Endothelial cell of umbilical vein (primary cell): ENCODE results near the gene PALD1. TPM values are rescaled to one million over a fixed set of nuclear protein-coding genes. Genes with fewer than 3 reads are reported as not detected.

ENCODE experiments used
- BruUV-seq: library from RNA; stranded (reverse); fragments of 400-500 nt; replicated peaks from 2 replicates; lab custom pipeline; 2021; lab: Mats Ljungman, UMichigan
- CTCF ChIA-PET: fragments of 300-600, 350-600 bp; sonication (Branson Sonifier 250); formaldehyde crosslinking; loops from one replicate; lab custom pipeline; 2021; ENCODE audit warnings: antibody characterized with exemption, inconsistent platforms; lab: Charles Lee
- POLR2A ChIA-PET: fragments of 300-600, 350-600 bp; sonication (Branson Sonifier 250); formaldehyde crosslinking; loops from one replicate; lab custom pipeline; 2021; ENCODE audit warnings: antibody characterized with exemption, inconsistent platforms; lab: Charles Lee
- DNase-seq: peaks from one replicate; pipeline ENCODE4 v3.0.0-alpha.2; 2011; ENCODE audit warnings: low read depth, low spot score
- FAIRE-seq: peaks from 2 replicates; lab custom pipeline; 2011; peaks lifted over from hg19 to GRCh38; lab: Jason Lieb, UNC
- H2AFZ ChIP-seq: 2 replicates; pipeline ENCODE4 v1.6.0; 2012; ENCODE audit warnings: low read depth, low read length, control low read depth, inconsistent platforms
- H3K27ac ChIP-seq: 2 replicates; pipeline ENCODE4 v1.5.1; 2011; ENCODE audit warnings: low read depth, mild to moderate bottlenecking, control low read depth, low read length, moderate library complexity; ENCODE audit not compliant: insufficient read depth
- H3K27me3 ChIP-seq, 2 experiments: 2 replicates each; pipeline versions ENCODE4 v1.6.0 to v1.6.1; 2011; ENCODE audit warnings: low read length in 2 of 2, mixed read lengths in 1 of 2; ENCODE audit not compliant: control insufficient read depth in 2 of 2, insufficient read depth in 2 of 2
- H3K36me3 ChIP-seq, 2 experiments: 2 replicates in 1 of 2; 3 replicates in 1 of 2; pipeline ENCODE4 v1.5.1; 2011; ENCODE audit warnings: low read length in 2 of 2, mild to moderate bottlenecking in 1 of 2, moderate library complexity in 1 of 2; ENCODE audit not compliant: control insufficient read depth in 2 of 2, insufficient read depth in 2 of 2; ENCODE audit errors: extremely low read depth in 1 of 2
- H3K4me1 ChIP-seq: 3 replicates; pipeline ENCODE4 v1.5.1; 2011; ENCODE audit warnings: mild to moderate bottlenecking, low read length; ENCODE audit not compliant: control insufficient read depth, insufficient read depth; ENCODE audit errors: extremely low read depth
- H3K4me2 ChIP-seq: 2 replicates; pipeline ENCODE4 v1.6.1; 2011; ENCODE audit warnings: low read length, control low read depth, mixed read lengths; ENCODE audit not compliant: insufficient read depth
- H3K4me3 ChIP-seq, 3 experiments: fragments of 200-600 bp in 1 of 3; sonication (generic), shearing (Covaris generic) in 1 of 3; replicated peaks in 1 of 3; 2 replicates each; pipeline ENCODE4 v1.5.1; 2011 to 2016; ENCODE audit warnings: control low read depth in 3 of 3, low read length in 3 of 3, mild to moderate bottlenecking in 2 of 3, inconsistent platforms in 1 of 3, low read depth in 1 of 3, moderate library complexity in 1 of 3; ENCODE audit not compliant: insufficient read depth in 1 of 3
- H3K79me2 ChIP-seq: 2 replicates; pipeline ENCODE4 v1.6.0; 2012; ENCODE audit warnings: low read length, inconsistent platforms; ENCODE audit not compliant: control insufficient read depth, insufficient read depth
- H3K9ac ChIP-seq: replicated peaks from 2 replicates; pipeline ENCODE3; 2011; ENCODE audit warnings: low read length, control low read depth; ENCODE audit not compliant: insufficient read depth; ENCODE audit errors: extremely low read depth
- H3K9me1 ChIP-seq: replicated peaks from 3 replicates; pipeline ENCODE4 v1.6.0; 2011; ENCODE audit warnings: mild to moderate bottlenecking, low read length; ENCODE audit not compliant: control insufficient read depth, insufficient read depth; ENCODE audit errors: extremely low read depth
- H3K9me3 ChIP-seq: replicated peaks from 2 replicates; pipeline ENCODE4 v1.5.1; 2012; ENCODE audit warnings: low read length, inconsistent platforms; ENCODE audit not compliant: control insufficient read depth, insufficient read depth
- H4K20me1 ChIP-seq: replicated peaks from 2 replicates; pipeline ENCODE3; 2011; ENCODE audit warnings: mild to moderate bottlenecking, low read length; ENCODE audit not compliant: control insufficient read depth, insufficient read depth; ENCODE audit errors: extremely low read depth
- CTCF ChIP-seq, 2 donors: IDR thresholded peaks; 1 replicate in 1 of 2; 2 replicates in 1 of 2; pipeline ENCODE4 v1.5.1; 2011; ENCODE audit warnings: low read length in 2 of 2, mild to moderate bottlenecking in 2 of 2, moderate library complexity in 2 of 2, control low read depth in 1 of 2, inconsistent platforms in 1 of 2, low read depth in 1 of 2; ENCODE audit not compliant: insufficient read depth in 1 of 2; ENCODE audit errors: extremely low read depth in 1 of 2
- EZH2 ChIP-seq: IDR thresholded peaks from 2 replicates; pipeline ENCODE4 v1.6.1; 2012; ENCODE audit warnings: borderline replicate concordance, low read depth, mild to moderate bottlenecking, moderate library complexity, low read length, inconsistent platforms; ENCODE audit not compliant: severe bottlenecking
- FOS ChIP-seq: IDR thresholded peaks from 2 replicates; pipeline ENCODE4 v1.6.1; 2011; ENCODE audit warnings: mild to moderate bottlenecking, low read length, moderate library complexity, borderline replicate concordance; ENCODE audit not compliant: insufficient read depth
- GATA2 ChIP-seq: IDR thresholded peaks from 2 replicates; pipeline ENCODE4 v1.7.0; 2011; ENCODE audit warnings: low read depth, mild to moderate bottlenecking, moderate library complexity, mixed read lengths, low read length; ENCODE audit not compliant: insufficient read length, insufficient read depth
- JUN ChIP-seq: IDR thresholded peaks from 2 replicates; pipeline ENCODE4 v1.6.1; 2011; ENCODE audit warnings: borderline replicate concordance, low read depth; ENCODE audit not compliant: insufficient read length, insufficient read depth
- MAX ChIP-seq: IDR thresholded peaks from 2 replicates; pipeline ENCODE4 v1.6.1; 2011; ENCODE audit not compliant: insufficient read depth, insufficient read length
- MYC ChIP-seq: IDR thresholded peaks from one replicate; pipeline ENCODE4 v1.6.1; 2011; ENCODE audit warnings: mild to moderate bottlenecking, low read depth, low read length
- POLR2A ChIP-seq: IDR thresholded peaks from 2 replicates; pipeline ENCODE4 v1.6.1; 2012; ENCODE audit warnings: low read depth, mild to moderate bottlenecking, control low read depth, low read length
- POLR2AphosphoS5 ChIP-seq: IDR thresholded peaks from 2 replicates; pipeline ENCODE4 v1.6.1; 2012; ENCODE audit warnings: low read depth, mild to moderate bottlenecking, control low read depth, low read length, moderate library complexity; ENCODE audit not compliant: insufficient read depth
- dilution Hi-C: fragments of 300-500 bp; cut with MboI; formaldehyde crosslinking; loops from one replicate; pipeline ENCODE4 v1.15.0; 2019; ENCODE audit warnings: low sequenced_read_pairs; ENCODE audit not compliant: extremely low pct_ligation_motif_present
- intact Hi-C: fragments of 100-400 bp; cut with micrococcal nuclease; formaldehyde crosslinking; loops from one replicate; pipeline ENCODE4 v1.10.0; 2022
- polyA plus RNA-seq, 4 experiments: library from polyadenylated mRNA; depleted of rRNA in 3 of 4; stranded (reverse) in 3 of 4; unstranded in 1 of 4; fragments of >200 nt; gene quantifications; 2 replicates each; pipeline versions ENCODE4 v1.2.1 to v1.2.3, GENCODE V29; 2011 to 2012; ENCODE audit warnings: missing spikeins in 1 of 4
- total RNA-seq: library from RNA; stranded (reverse); gene quantifications from 2 replicates; pipeline ENCODE4 v1.2.3, GENCODE V29; 2021

The PALD1 gene
- total and polyA plus RNA-seq, 2 donors (not counting 3 experiments of a cell fraction or from before 2014, with no cell fraction given): 16.6 to 73.3 TPM

GRCh38 chr10:70494966-70495365 lies 16.4 kb downstream of the PALD1 start:
- no peak overlapping the region for H3K4me2 ChIP-seq
- peaks cover 30% of the 10 kb centered on the region for H3K4me1 ChIP-seq
- no peak overlapping the region for H3K4me3 ChIP-seq
- no peak overlapping the region for H3K9ac ChIP-seq
- no peak overlapping the region for H2AFZ ChIP-seq
- TF ChIP-seq MAX (no peak), FOS (no peak), GATA2 (no peak), EZH2 (no peak)
- ChIA-PET POLR2A (no interaction called here), CTCF (interaction anchor here (1.2 to 1.3 kb wide), 3 partner anchors 9 to 273 kb away, joined by 3 to 4 read pairs (median 3); no protein-coding TSS in a partner anchor)
- no peaks in the 10 kb centered on the region for H3K36me3 ChIP-seq
- no peaks in the 10 kb centered on the region for H3K27me3 ChIP-seq
- H3K9me3 ChIP-seq: no peaks in the 10 kb centered on the region
- no peaks in the 10 kb centered on the region for H3K9me1 ChIP-seq
- BruUV-seq: no TSS peak
- dilution Hi-C loops: no loop called here
- no peak for FAIRE-seq
- no peaks in the 10 kb centered on the region for H4K20me1 ChIP-seq
- no peak overlapping the region for H3K27ac ChIP-seq
- intact Hi-C loops: no loop called here
- DNase-seq: no peak
- H3K79me2 ChIP-seq: peaks cover 1% of the 10 kb centered on the region

GRCh38 chr10:70495691-70496261 lies 17.2 kb downstream of the PALD1 start:
- no TSS peak for BruUV-seq
- H2AFZ ChIP-seq: no peak overlapping the region
- POLR2A ChIA-PET: no interaction called here
- TF ChIP-seq POLR2AphosphoS5 (no peak), MYC (no peak), MAX (no peak), POLR2A (no peak), EZH2 (no peak), GATA2 (no peak), CTCF (IDR thresholded peaks at IDR 0.05; ENCODE audit: extremely low read depth in 1 of 2, insufficient read depth in 1 of 2, low read depth in 1 of 2, low read length in 2 of 2) (no peak), FOS (no peak), JUN (no peak)
- H3K36me3 ChIP-seq: no peaks in the 10 kb centered on the region
- H3K4me3 ChIP-seq: no peak overlapping the region
- dilution Hi-C loops: no loop called here
- intact Hi-C loops: no loop called here
- peaks cover 1% of the 10 kb centered on the region for H3K79me2 ChIP-seq
- FAIRE-seq (peak; percentile 42), DNase-seq (no peak)
- H3K4me1 ChIP-seq: peaks cover 34% of the 10 kb centered on the region
- no peaks in the 10 kb centered on the region for H3K9me3 ChIP-seq
- CTCF ChIA-PET: no interaction called here
- H3K27me3 ChIP-seq: no peaks in the 10 kb centered on the region
- H3K9me1 ChIP-seq: no peaks in the 10 kb centered on the region
- no peaks in the 10 kb centered on the region for H4K20me1 ChIP-seq
- H3K9ac ChIP-seq: no peak overlapping the region
- H3K27ac ChIP-seq: no peak overlapping the region
- no peak overlapping the region for H3K4me2 ChIP-seq
